ENCODE measurements around the gene POLR3G.

POLR3G gene

DNA sequence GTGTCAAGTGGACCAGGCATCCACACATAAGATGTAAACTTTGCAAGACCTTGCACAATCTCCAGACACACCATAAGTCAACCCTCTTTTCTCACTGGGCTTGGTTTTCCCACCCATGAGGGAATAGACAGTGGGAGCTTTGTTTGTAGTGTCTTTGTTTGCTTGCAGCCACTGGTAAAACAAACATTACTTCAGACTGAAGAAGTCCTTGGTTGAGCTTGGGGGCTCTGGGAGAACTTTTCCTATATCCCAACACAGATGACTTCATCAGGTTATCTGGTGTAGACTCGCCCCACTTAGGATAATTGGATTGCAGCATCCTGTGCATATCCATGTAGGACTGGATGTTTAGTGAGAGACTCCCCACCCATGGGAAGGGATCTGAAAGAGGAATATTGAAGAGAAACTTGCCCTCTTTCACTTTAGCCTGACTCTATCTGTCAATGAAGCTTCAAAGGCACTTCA lies 72.4 kb downstream of the POLR3G start (continued):
- TF ChIP-seq, protein P1, sequence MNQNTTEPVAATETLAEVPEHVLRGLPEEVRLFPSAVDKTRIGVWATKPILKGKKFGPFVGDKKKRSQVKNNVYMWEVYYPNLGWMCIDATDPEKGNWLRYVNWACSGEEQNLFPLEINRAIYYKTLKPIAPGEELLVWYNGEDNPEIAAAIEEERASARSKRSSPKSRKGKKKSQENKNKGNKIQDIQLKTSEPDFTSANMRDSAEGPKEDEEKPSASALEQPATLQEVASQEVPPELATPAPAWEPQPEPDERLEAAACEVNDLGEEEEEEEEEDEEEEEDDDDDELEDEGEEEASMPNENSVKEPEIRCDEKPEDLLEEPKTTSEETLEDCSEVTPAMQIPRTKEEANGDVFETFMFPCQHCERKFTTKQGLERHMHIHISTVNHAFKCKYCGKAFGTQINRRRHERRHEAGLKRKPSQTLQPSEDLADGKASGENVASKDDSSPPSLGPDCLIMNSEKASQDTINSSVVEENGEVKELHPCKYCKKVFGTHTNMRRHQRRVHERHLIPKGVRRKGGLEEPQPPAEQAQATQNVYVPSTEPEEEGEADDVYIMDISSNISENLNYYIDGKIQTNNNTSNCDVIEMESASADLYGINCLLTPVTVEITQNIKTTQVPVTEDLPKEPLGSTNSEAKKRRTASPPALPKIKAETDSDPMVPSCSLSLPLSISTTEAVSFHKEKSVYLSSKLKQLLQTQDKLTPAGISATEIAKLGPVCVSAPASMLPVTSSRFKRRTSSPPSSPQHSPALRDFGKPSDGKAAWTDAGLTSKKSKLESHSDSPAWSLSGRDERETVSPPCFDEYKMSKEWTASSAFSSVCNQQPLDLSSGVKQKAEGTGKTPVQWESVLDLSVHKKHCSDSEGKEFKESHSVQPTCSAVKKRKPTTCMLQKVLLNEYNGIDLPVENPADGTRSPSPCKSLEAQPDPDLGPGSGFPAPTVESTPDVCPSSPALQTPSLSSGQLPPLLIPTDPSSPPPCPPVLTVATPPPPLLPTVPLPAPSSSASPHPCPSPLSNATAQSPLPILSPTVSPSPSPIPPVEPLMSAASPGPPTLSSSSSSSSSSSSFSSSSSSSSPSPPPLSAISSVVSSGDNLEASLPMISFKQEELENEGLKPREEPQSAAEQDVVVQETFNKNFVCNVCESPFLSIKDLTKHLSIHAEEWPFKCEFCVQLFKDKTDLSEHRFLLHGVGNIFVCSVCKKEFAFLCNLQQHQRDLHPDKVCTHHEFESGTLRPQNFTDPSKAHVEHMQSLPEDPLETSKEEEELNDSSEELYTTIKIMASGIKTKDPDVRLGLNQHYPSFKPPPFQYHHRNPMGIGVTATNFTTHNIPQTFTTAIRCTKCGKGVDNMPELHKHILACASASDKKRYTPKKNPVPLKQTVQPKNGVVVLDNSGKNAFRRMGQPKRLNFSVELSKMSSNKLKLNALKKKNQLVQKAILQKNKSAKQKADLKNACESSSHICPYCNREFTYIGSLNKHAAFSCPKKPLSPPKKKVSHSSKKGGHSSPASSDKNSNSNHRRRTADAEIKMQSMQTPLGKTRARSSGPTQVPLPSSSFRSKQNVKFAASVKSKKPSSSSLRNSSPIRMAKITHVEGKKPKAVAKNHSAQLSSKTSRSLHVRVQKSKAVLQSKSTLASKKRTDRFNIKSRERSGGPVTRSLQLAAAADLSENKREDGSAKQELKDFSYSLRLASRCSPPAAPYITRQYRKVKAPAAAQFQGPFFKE (tag by site-specific recombination; IDR thresholded peaks at IDR 0.05; ENCODE audit: borderline replicate concordance) = no peak
- TF ChIP-seq ZNF561 (tag by site-specific recombination; IDR thresholded peaks at IDR 0.05; ENCODE audit: borderline replicate concordance) = peak; percentile 84; the same call in 1 of the 2 replicates
- TF ChIP-seq GLIS1 (tag by site-specific recombination; IDR thresholded peaks at IDR 0.05) = peak; percentile 89
- peak; percentile 88 for TF ChIP-seq ZXDB (tag by site-specific recombination; IDR thresholded peaks at IDR 0.05)
- TF ChIP-seq ZFHX2 (tag by site-specific recombination; conservative IDR thresholded peaks at IDR 0.05) = peak; percentile 42
- peak; percentile 92 for TF ChIP-seq ZNF629 (tag by site-specific recombination; IDR thresholded peaks at IDR 0.05)
- TF ChIP-seq, protein P2, sequence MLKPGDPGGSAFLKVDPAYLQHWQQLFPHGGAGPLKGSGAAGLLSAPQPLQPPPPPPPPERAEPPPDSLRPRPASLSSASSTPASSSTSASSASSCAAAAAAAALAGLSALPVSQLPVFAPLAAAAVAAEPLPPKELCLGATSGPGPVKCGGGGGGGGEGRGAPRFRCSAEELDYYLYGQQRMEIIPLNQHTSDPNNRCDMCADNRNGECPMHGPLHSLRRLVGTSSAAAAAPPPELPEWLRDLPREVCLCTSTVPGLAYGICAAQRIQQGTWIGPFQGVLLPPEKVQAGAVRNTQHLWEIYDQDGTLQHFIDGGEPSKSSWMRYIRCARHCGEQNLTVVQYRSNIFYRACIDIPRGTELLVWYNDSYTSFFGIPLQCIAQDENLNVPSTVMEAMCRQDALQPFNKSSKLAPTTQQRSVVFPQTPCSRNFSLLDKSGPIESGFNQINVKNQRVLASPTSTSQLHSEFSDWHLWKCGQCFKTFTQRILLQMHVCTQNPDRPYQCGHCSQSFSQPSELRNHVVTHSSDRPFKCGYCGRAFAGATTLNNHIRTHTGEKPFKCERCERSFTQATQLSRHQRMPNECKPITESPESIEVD (tag by site-specific recombination; IDR thresholded peaks at IDR 0.05) = peak; percentile 90
- 0 out of 2 replicates have a peak, but pooled peaks have one; percentile 37 for TF ChIP-seq OVOL3 (tag by site-specific recombination; IDR thresholded peaks at IDR 0.05)
- TF ChIP-seq OSR2 (tag by site-specific recombination; IDR thresholded peaks at IDR 0.05) = peak; percentile 97
- TF ChIP-seq ZNF2 (tag by site-specific recombination; IDR thresholded peaks at IDR 0.05) = peak; percentile 63; the same call in 1 of the 2 replicates
- TF ChIP-seq, protein P3, sequence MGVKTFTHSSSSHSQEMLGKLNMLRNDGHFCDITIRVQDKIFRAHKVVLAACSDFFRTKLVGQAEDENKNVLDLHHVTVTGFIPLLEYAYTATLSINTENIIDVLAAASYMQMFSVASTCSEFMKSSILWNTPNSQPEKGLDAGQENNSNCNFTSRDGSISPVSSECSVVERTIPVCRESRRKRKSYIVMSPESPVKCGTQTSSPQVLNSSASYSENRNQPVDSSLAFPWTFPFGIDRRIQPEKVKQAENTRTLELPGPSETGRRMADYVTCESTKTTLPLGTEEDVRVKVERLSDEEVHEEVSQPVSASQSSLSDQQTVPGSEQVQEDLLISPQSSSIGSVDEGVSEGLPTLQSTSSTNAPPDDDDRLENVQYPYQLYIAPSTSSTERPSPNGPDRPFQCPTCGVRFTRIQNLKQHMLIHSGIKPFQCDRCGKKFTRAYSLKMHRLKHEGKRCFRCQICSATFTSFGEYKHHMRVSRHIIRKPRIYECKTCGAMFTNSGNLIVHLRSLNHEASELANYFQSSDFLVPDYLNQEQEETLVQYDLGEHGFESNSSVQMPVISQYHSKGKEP (tag by site-specific recombination; IDR thresholded peaks at IDR 0.05) = peak; percentile 94
- peak; percentile 73; the same call in 1 of the 2 replicates for TF ChIP-seq GLI2 (tag by site-specific recombination; IDR thresholded peaks at IDR 0.05; ENCODE audit: borderline replicate concordance, low read depth)
- no peak for TF ChIP-seq ZNF677 (tag by site-specific recombination; IDR thresholded peaks at IDR 0.05)
- no peak for TF ChIP-seq ZNF529 (tag by site-specific recombination; IDR thresholded peaks at IDR 0.05; ENCODE audit: insufficient replicate concordance)
- TF ChIP-seq PRDM1 (tag by site-specific recombination; IDR thresholded peaks at IDR 0.05) = peak; percentile 75
- TF ChIP-seq ZNF660 (tag by site-specific recombination; IDR thresholded peaks at IDR 0.05) = peak; percentile 67; the same call in 1 of the 2 replicates
- peak; percentile 52; the same call in 1 of the 2 replicates for TF ChIP-seq GFI1B (tag by site-specific recombination; IDR thresholded peaks at IDR 0.05)
- TF ChIP-seq, protein P4, sequence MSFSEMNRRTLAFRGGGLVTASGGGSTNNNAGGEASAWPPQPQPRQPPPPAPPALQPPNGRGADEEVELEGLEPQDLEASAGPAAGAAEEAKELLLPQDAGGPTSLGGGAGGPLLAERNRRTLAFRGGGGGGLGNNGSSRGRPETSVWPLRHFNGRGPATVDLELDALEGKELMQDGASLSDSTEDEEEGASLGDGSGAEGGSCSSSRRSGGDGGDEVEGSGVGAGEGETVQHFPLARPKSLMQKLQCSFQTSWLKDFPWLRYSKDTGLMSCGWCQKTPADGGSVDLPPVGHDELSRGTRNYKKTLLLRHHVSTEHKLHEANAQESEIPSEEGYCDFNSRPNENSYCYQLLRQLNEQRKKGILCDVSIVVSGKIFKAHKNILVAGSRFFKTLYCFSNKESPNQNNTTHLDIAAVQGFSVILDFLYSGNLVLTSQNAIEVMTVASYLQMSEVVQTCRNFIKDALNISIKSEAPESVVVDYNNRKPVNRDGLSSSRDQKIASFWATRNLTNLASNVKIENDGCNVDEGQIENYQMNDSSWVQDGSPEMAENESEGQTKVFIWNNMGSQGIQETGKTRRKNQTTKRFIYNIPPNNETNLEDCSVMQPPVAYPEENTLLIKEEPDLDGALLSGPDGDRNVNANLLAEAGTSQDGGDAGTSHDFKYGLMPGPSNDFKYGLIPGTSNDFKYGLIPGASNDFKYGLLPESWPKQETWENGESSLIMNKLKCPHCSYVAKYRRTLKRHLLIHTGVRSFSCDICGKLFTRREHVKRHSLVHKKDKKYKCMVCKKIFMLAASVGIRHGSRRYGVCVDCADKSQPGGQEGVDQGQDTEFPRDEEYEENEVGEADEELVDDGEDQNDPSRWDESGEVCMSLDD (tag by site-specific recombination; IDR thresholded peaks at IDR 0.05) = 0 out of 2 replicates have a peak, but pooled peaks have one; percentile 29
- no peak for TF ChIP-seq ZNF785 (tag by site-specific recombination; IDR thresholded peaks at IDR 0.05)
- peak; percentile 76; the same call in 1 of the 2 replicates for TF ChIP-seq KLF10 (tag by site-specific recombination; IDR thresholded peaks at IDR 0.05)
- TF ChIP-seq, protein P5, sequence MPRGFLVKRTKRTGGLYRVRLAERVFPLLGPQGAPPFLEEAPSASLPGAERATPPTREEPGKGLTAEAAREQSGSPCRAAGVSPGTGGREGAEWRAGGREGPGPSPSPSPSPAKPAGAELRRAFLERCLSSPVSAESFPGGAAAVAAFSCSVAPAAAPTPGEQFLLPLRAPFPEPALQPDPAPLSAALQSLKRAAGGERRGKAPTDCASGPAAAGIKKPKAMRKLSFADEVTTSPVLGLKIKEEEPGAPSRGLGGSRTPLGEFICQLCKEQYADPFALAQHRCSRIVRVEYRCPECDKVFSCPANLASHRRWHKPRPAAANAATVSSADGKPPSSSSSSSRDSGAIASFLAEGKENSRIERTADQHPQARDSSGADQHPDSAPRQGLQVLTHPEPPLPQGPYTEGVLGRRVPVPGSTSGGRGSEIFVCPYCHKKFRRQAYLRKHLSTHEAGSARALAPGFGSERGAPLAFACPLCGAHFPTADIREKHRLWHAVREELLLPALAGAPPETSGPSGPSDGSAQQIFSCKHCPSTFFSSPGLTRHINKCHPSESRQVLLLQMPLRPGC (tag by site-specific recombination; IDR thresholded peaks at IDR 0.05) = peak; percentile 92; the same call in 1 of the 2 replicates
- TF ChIP-seq ZNF558 (tag by site-specific recombination; IDR thresholded peaks at IDR 0.05) = peak; percentile 81; the same call in 1 of the 2 replicates
- TF ChIP-seq, protein P6, sequence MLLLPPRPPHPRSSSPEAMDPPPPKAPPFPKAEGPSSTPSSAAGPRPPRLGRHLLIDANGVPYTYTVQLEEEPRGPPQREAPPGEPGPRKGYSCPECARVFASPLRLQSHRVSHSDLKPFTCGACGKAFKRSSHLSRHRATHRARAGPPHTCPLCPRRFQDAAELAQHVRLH (tag by site-specific recombination; IDR thresholded peaks at IDR 0.05) = 0 out of 2 replicates have a peak, but pooled peaks have one; percentile 73
- TF ChIP-seq, protein P7, sequence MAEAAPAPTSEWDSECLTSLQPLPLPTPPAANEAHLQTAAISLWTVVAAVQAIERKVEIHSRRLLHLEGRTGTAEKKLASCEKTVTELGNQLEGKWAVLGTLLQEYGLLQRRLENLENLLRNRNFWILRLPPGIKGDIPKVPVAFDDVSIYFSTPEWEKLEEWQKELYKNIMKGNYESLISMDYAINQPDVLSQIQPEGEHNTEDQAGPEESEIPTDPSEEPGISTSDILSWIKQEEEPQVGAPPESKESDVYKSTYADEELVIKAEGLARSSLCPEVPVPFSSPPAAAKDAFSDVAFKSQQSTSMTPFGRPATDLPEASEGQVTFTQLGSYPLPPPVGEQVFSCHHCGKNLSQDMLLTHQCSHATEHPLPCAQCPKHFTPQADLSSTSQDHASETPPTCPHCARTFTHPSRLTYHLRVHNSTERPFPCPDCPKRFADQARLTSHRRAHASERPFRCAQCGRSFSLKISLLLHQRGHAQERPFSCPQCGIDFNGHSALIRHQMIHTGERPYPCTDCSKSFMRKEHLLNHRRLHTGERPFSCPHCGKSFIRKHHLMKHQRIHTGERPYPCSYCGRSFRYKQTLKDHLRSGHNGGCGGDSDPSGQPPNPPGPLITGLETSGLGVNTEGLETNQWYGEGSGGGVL (tag by site-specific recombination; IDR thresholded peaks at IDR 0.05) = peak; percentile 76
